OCI-LY7 (cell line): Measurements from ENCODE around the gene NFYB.

ENCODE experiments used
- CTCF ChIP-seq: fragments of 200-600 bp; sonication (generic); conservative IDR thresholded peaks from 2 replicates; pipeline ENCODE4 v1.5.1; 2014; ENCODE audit warnings: mild to moderate bottlenecking, antibody characterized with exemption, low read length, moderate library complexity, mixed read lengths
- EZH2phosphoT487 ChIP-seq: fragments of 200-600 bp; sonication (generic); IDR thresholded peaks from 2 replicates; pipeline ENCODE4 v1.6.1; 2018; ENCODE audit warnings: low read depth, borderline replicate concordance, mild to moderate bottlenecking, mixed run types, antibody characterized with exemption, low read length, moderate library complexity, mixed read lengths

GRCh38 chr12:104154806-104155205 is 16.8 kb upstream of the NFYB start:
- no peak for TF ChIP-seq CTCF
- no peak for TF ChIP-seq EZH2phosphoT487
